Epithelial cell of proximal tubule (primary cell): ENCODE measurements around the gene NUB1. TPM values are rescaled to one million over a fixed set of nuclear protein-coding genes. Genes with fewer than 3 reads are reported as not detected.

Experiments used
- DNase-seq: peaks from one replicate; pipeline ENCODE4 v3.0.0-alpha.2; 2011; ENCODE audit warnings: low read depth
- H3K4me3 ChIP-seq: 2 replicates; pipeline ENCODE4 v1.5.1; 2011; ENCODE audit warnings: low read depth, mild to moderate bottlenecking, low read length
- total RNA-seq: library from RNA; depleted of rRNA; stranded (reverse); fragments of >200 nt; gene quantifications from 2 replicates; pipeline ENCODE4 v1.2.3, GENCODE V29; 2015
- TF ChIP-seq, protein P1 (sequence below): conservative IDR thresholded peaks from 2 replicates; pipeline ENCODE4 v1.5.1; 2012; ENCODE audit warnings: low read depth, mild to moderate bottlenecking, low read length

Gene NUB1
- total RNA-seq, 1 donor from 2014 or later: 70.7 TPM

DNA sequence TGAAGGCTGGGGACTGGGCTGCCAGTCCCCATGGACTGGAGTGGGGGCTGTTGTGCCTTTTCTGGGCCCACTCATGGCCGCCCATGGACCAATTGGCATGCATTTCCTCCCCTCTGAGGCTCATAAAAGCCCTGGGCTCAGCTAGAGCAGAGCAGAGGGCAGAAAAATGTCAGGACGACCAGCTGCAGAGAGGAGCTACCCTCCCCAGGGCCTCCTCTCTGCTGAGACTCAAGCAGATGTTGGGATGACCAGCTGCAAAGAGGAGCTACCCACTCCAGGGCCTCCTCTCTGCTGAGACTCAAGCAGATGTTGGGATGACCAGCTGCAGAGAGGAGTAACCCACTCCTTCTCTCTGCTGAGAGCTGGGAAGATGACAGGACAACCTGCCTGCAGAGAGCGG, 20.3 kb upstream of the NUB1 start:
- TF ChIP-seq, protein P1, sequence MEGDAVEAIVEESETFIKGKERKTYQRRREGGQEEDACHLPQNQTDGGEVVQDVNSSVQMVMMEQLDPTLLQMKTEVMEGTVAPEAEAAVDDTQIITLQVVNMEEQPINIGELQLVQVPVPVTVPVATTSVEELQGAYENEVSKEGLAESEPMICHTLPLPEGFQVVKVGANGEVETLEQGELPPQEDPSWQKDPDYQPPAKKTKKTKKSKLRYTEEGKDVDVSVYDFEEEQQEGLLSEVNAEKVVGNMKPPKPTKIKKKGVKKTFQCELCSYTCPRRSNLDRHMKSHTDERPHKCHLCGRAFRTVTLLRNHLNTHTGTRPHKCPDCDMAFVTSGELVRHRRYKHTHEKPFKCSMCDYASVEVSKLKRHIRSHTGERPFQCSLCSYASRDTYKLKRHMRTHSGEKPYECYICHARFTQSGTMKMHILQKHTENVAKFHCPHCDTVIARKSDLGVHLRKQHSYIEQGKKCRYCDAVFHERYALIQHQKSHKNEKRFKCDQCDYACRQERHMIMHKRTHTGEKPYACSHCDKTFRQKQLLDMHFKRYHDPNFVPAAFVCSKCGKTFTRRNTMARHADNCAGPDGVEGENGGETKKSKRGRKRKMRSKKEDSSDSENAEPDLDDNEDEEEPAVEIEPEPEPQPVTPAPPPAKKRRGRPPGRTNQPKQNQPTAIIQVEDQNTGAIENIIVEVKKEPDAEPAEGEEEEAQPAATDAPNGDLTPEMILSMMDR: no peak
- no peak for DNase-seq

DNA sequence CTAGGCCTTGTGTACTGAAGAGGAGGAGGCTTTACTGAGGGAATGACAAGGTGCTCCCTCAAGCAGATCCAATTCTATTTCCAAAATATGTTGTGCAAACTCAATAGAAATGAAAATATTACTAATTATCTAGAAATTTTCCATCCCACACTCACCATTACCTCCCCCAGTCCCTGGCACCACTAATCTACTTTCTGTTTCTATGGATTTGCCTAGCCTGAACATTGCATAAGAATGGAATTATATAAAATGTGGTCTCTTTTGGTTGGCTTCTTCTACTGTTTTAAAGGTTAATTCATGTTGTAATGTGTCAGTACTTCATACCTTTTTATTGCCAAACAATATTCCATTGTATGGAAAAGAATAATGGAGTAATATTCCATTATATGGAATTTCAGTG, 18.7 kb upstream of the NUB1 start:
- TF ChIP-seq, protein P1: no peak
- no peak for DNase-seq
- H3K4me3 ChIP-seq: no peak overlapping the region

More for the DNA sequence above, 20.3 kb upstream of the NUB1 start:
- no peak overlapping the region for H3K4me3 ChIP-seq

- H3K4me3 ChIP-seq: no peak overlapping the region
- no peak for DNase-seq
- TF ChIP-seq, protein P1: no peak
These were observed 14.6 kb upstream of the NUB1 start for GRCh38 chr7:151327022-151327421.

- no peak overlapping the region for H3K4me3 ChIP-seq
- TF ChIP-seq, protein P1: no peak
- peak; percentile 67 for DNase-seq
These were observed 14.0 kb upstream of the NUB1 start for GRCh38 chr7:151327659-151328058.

DNA sequence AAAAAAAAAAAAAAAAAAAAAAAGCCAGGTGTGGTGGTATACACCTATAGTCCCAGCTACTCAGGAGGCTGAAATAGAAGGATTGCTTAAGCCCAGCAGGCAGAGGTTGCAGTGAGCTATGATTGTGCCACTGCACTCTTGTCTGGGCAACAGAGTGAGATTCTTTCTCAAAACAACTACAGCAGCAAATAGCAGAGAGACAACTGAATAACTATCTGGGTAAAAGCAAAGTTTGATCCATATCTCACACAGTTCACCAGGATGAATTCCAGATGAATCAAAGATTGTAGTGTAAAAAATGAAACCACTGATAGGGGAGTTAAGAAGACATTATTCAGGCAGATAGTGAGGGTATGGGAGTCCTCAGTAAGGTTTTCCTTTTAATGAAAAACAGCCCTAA, 11.4 kb upstream of the NUB1 start:
- DNase-seq: no peak
- no peak overlapping the region for H3K4me3 ChIP-seq
- TF ChIP-seq, protein P1: no peak

DNA sequence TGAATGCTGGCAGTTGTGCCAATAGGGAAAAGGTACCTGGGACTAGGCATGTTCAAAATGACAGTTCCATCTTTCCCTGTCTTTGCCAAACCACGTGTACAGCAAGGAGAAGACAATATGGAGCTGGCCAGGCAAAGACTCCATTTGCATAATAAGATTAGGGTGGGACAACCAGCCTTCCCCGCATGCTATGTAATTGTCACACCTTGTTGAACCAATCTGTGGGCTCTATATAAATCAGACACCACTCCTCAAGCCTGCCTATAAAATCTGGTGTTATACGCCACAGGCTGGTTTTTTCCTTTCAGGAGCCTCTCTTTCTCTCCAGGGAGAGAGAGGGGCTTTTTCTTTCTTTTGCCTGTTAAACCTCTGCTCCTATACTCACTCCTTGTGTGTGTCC, 11.0 kb upstream of the NUB1 start:
- TF ChIP-seq, protein P1: no peak
- H3K4me3 ChIP-seq: no peak overlapping the region
- no peak for DNase-seq

DNA sequence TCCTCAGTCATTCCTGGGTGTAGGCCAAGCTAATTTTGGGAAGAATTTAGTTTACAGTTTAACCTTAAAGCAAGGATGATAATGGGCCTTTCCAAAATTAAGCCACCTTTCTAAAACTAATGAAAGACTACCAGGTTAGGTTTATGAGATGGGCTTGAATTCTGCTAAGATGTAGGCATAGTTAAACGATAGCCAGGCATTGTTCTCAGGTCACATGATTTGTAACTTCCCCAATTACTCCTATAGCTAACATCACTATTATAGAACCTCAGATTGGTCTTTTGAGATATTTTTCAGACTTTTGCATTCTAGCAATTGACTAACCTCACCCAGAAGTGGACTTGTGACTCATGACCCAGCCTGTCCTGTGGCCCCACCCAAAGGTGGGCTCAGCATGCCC, 7.0 kb upstream of the NUB1 start:
- H3K4me3 ChIP-seq: no peak overlapping the region
- TF ChIP-seq, protein P1: no peak
- DNase-seq: no peak
